K562 (cell line): ENCODE results near the gene MRNIP.

Source experiments
- JUN ChIP-seq, 2 experiments: sonication (generic) in 1 of 2; formaldehyde crosslinking in 1 of 2; IDR thresholded peaks; 2 replicates each; pipeline versions ENCODE4 v1.6.1 to v1.8.0; 2012 to 2022; ENCODE audit warnings: borderline replicate concordance in 2 of 2, mild to moderate bottlenecking in 2 of 2, improper control_type of control experiment in 1 of 2, low read depth in 1 of 2, low read length in 1 of 2, missing genetic modification reagents in 1 of 2
- REST ChIP-seq, 2 experiments: fragments of 450-650 bp; formaldehyde crosslinking in 1 of 2; IDR thresholded peaks; 2 replicates each; pipeline versions ENCODE4 v1.4.0 to v1.6.1; 2014 to 2020; ENCODE audit warnings: mild to moderate bottlenecking in 2 of 2, borderline replicate concordance in 1 of 2, low read depth in 1 of 2
- SNAPC5 ChIP-seq: fragments of 250-450 bp; sonication (Bioruptor Pico); IDR thresholded peaks from 2 replicates; pipeline ENCODE4 v1.8.0; 2021; ENCODE audit warnings: moderate library complexity, mild to moderate bottlenecking, inconsistent platforms
- TAF9B ChIP-seq: fragments of 450-650 bp; IDR thresholded peaks from 2 replicates; pipeline ENCODE4 v1.6.1; 2018; ENCODE audit warnings: mild to moderate bottlenecking; ENCODE audit not compliant: partially characterized antibody
- USF2 ChIP-seq: sonication (generic); formaldehyde crosslinking; IDR thresholded peaks from 2 replicates; pipeline ENCODE4 v1.5.0; 2020; ENCODE audit warnings: missing genetic modification reagents
- YY1 ChIP-seq, 3 experiments: IDR thresholded peaks; 2 replicates each; pipeline ENCODE4 v1.6.1; 2011; ENCODE audit warnings: low read length in 2 of 3, mild to moderate bottlenecking in 2 of 3, moderate library complexity in 2 of 3, borderline replicate concordance in 1 of 3, control low read depth in 1 of 3, low read depth in 1 of 3; ENCODE audit not compliant: insufficient read depth in 3 of 3, insufficient replicate concordance in 2 of 3, control insufficient read depth in 1 of 3, insufficient read length in 1 of 3; ENCODE audit errors: extremely low read depth in 1 of 3

GRCh38 chr5:179901915-179902762 is 43.5 kb upstream of the MRNIP start:
- TF ChIP-seq REST (IDR thresholded peaks at IDR 0.05; ENCODE audit: borderline replicate concordance) (no peak), REST (CRISPR knock-in tag; IDR thresholded peaks at IDR 0.05; ENCODE audit: low read depth) (no peak), JUN (IDR thresholded peaks at IDR 0.05; ENCODE audit: borderline replicate concordance, low read depth, low read length) (no peak), JUN (CRISPR knock-in tag; IDR thresholded peaks at IDR 0.05; ENCODE audit: borderline replicate concordance) (no peak), TAF9B (no peak), YY1 (IDR thresholded peaks at IDR 0.05; ENCODE audit: borderline replicate concordance in 1 of 3, control insufficient read depth in 1 of 3, extremely low read depth in 1 of 3, insufficient read depth in 3 of 3, insufficient read length in 1 of 3, insufficient replicate concordance in 2 of 3, low read depth in 1 of 3, low read length in 2 of 3) (no peak), USF2 (no peak), SNAPC5 (CRISPR knock-in tag) (no peak)
